Neuronal stem cell (in vitro differentiated cells): ENCODE data around the gene PRRC2B.
A peak's percentile ranks its signal among the peaks of the same experiment; 100 is the strongest.

Experiments used
- DNase-seq: peaks from one replicate; pipeline ENCODE4 v3.0.0-alpha.2; 2013; ENCODE audit warnings: low spot score
- H2AFZ ChIP-seq: one replicate; pipeline ENCODE4 v1.6.1; 2013; ENCODE audit warnings: mild to moderate bottlenecking, low read length, inconsistent platforms
- H2AK5ac ChIP-seq: 2 replicates; pipeline ENCODE4 v1.6.1; 2013; ENCODE audit warnings: low read depth, mild to moderate bottlenecking, inconsistent platforms, low read length, moderate library complexity, mixed read lengths
- H2BK120ac ChIP-seq: 2 replicates; pipeline ENCODE4 v1.6.1; 2013; ENCODE audit warnings: low read depth, mild to moderate bottlenecking, inconsistent platforms, low read length, moderate library complexity, mixed read lengths
- H2BK12ac ChIP-seq: one replicate; pipeline ENCODE4 v1.6.1; 2013; ENCODE audit warnings: low read length, inconsistent platforms
- H2BK15ac ChIP-seq: 2 replicates; pipeline ENCODE4 v1.6.1; 2013; ENCODE audit warnings: mild to moderate bottlenecking, low read length, inconsistent platforms, mixed read lengths
- H2BK5ac ChIP-seq: one replicate; pipeline ENCODE4 v1.6.1; 2013; ENCODE audit warnings: inconsistent platforms, mild to moderate bottlenecking, low read length, moderate library complexity
- H3K14ac ChIP-seq: one replicate; pipeline ENCODE4 v1.6.1; 2013; ENCODE audit warnings: low read length, inconsistent platforms
- H3K18ac ChIP-seq: 2 replicates; pipeline ENCODE4 v1.6.1; 2013; ENCODE audit warnings: low read length, inconsistent platforms
- H3K23ac ChIP-seq: 2 replicates; pipeline ENCODE4 v1.6.1; 2013; ENCODE audit warnings: low read depth, mild to moderate bottlenecking, mixed read lengths, low read length, inconsistent platforms; ENCODE audit not compliant: poor library complexity
- H3K27ac ChIP-seq: replicated peaks from 3 replicates; pipeline ENCODE4 v1.5.1; 2013; ENCODE audit warnings: low read length, inconsistent platforms
- H3K27me3 ChIP-seq, 3 experiments: 2 replicates each; pipeline ENCODE4 v1.6.1; 2013; ENCODE audit warnings: low read length in 3 of 3, mild to moderate bottlenecking in 2 of 3, inconsistent platforms in 1 of 3, low read depth in 1 of 3, mixed read lengths in 1 of 3, moderate library complexity in 1 of 3; ENCODE audit not compliant: control insufficient read depth in 3 of 3, insufficient read depth in 3 of 3
- H3K36me3 ChIP-seq, 2 donors: replicated peaks in 1 of 2; 2 replicates each; pipeline ENCODE4 v1.6.1; 2013; ENCODE audit warnings: low read length in 2 of 2; ENCODE audit not compliant: control insufficient read depth in 2 of 2, insufficient read depth in 2 of 2
- H3K4ac ChIP-seq: 2 replicates; pipeline ENCODE4 v1.6.1; 2013; ENCODE audit warnings: inconsistent platforms, mild to moderate bottlenecking, low read length, moderate library complexity
- H3K4me1 ChIP-seq, 2 donors: 1 replicate in 1 of 2; 2 replicates in 1 of 2; pipeline ENCODE4 v1.6.1; 2013; ENCODE audit warnings: low read length in 2 of 2, low read depth in 1 of 2; ENCODE audit not compliant: control insufficient read depth in 2 of 2, insufficient read depth in 1 of 2
- H3K4me2 ChIP-seq: one replicate; pipeline ENCODE4 v1.6.1; 2013; ENCODE audit warnings: mild to moderate bottlenecking, low read length, inconsistent platforms; ENCODE audit not compliant: insufficient read depth, poor library complexity, severe bottlenecking
- H3K4me3 ChIP-seq, 2 donors: 2 replicates each; pipeline ENCODE4 v1.5.1; 2013; ENCODE audit warnings: low read length in 2 of 2, mild to moderate bottlenecking in 2 of 2, inconsistent platforms in 1 of 2, moderate library complexity in 1 of 2
- H3K79me1 ChIP-seq: one replicate; pipeline ENCODE4 v1.6.1; 2013; ENCODE audit warnings: low read depth, mild to moderate bottlenecking, inconsistent platforms, low read length, moderate library complexity
- H3K9ac ChIP-seq: one replicate; pipeline ENCODE4 v1.6.1; 2013; ENCODE audit warnings: mild to moderate bottlenecking, low read depth, low read length, inconsistent platforms; ENCODE audit not compliant: poor library complexity
- H3K9me3 ChIP-seq, 2 donors: replicated peaks in 1 of 2; 2 replicates each; pipeline versions ENCODE3 to v1.6.1; 2013; ENCODE audit warnings: low read length in 2 of 2, mild to moderate bottlenecking in 2 of 2, inconsistent platforms in 1 of 2, low read depth in 1 of 2, mixed read lengths in 1 of 2, moderate library complexity in 1 of 2; ENCODE audit not compliant: control insufficient read depth in 2 of 2, insufficient read depth in 1 of 2
- H4K8ac ChIP-seq: one replicate; pipeline ENCODE4 v1.6.1; 2013; ENCODE audit warnings: low read depth, mild to moderate bottlenecking, inconsistent platforms, low read length, moderate library complexity
- H4K91ac ChIP-seq: one replicate; pipeline ENCODE4 v1.6.1; 2013; ENCODE audit warnings: low read length, low read depth, mild to moderate bottlenecking, inconsistent platforms; ENCODE audit not compliant: poor library complexity
- WGBS, 2 donors: extraction: QIAGEN DNeasy Blood & Tissue Kit; methylation state at CpG; one replicate each; pipeline ENCODE4 v1.1.7; 2013; ENCODE audit warnings: missing lambda C conversion rate in 2 of 2, mixed read lengths in 1 of 2; ENCODE audit not compliant: insufficient read length in 2 of 2, insufficient replicate concordance in 1 of 2; ENCODE audit errors: extremely low coverage in 2 of 2; 5-methylcytosine and 5-hydroxymethylcytosine counted together

The PRRC2B gene

GRCh38 chr9:131495785-131496184 is 101.9 kb downstream of the PRRC2B start:
- Histone ChIP-seq H2AFZ (no peak overlapping the region), H3K79me1 (peaks cover 2% of the 10 kb centered on the region), H2AK5ac (no peak overlapping the region), H3K4me3 (no peak overlapping the region), H4K91ac (no peak overlapping the region), H3K9me3 (no peaks in the 10 kb centered on the region), H3K27me3 (no peaks in the 10 kb centered on the region), H2BK120ac (no peak overlapping the region), H3K4me2 (no peak overlapping the region), H3K14ac (no peak overlapping the region), H3K36me3 (peaks cover 77 to 100% of the 10 kb centered on the region in 2 donors), H3K18ac (no peak overlapping the region), H2BK15ac (no peak overlapping the region), H3K4me1 (no peaks in the 10 kb centered on the region), H3K4ac (no peak overlapping the region), H3K23ac (no peak overlapping the region), H2BK5ac (no peak overlapping the region), H3K27ac (no peak overlapping the region), H2BK12ac (no peak overlapping the region), H4K8ac (no peak overlapping the region), H3K9ac (no peak overlapping the region)
- no CpG with 5 or more reads among the region's 22 CpGs for WGBS, 2 donors
- DNase-seq = no peak

- Histone ChIP-seq H3K23ac (no peak overlapping the region), H2AFZ (no peak overlapping the region), H2AK5ac (no peak overlapping the region), H3K4me3 (no peak overlapping the region), H3K36me3 (peaks cover 66 to 97% of the 10 kb centered on the region in 2 donors), H3K9ac (no peak overlapping the region), H4K8ac (no peak overlapping the region), H3K4ac (no peak overlapping the region), H3K27ac (no peak overlapping the region), H3K79me1 (peaks cover 2% of the 10 kb centered on the region), H2BK12ac (no peak overlapping the region), H2BK15ac (no peak overlapping the region), H3K18ac (no peak overlapping the region), H4K91ac (no peak overlapping the region), H3K4me2 (no peak overlapping the region), H3K27me3 (no peaks in the 10 kb centered on the region), H3K4me1 (no peaks in the 10 kb centered on the region), H2BK5ac (no peak overlapping the region), H3K14ac (no peak overlapping the region), H2BK120ac (no peak overlapping the region), H3K9me3 (no peaks in the 10 kb centered on the region)
- no CpG with 5 or more reads among the region's 10 CpGs for WGBS, 2 donors
- no peak for DNase-seq
Observed at GRCh38 chr9:131496844-131497405, 103.0 kb downstream of the PRRC2B start.

GRCh38 chr9:131499254-131499767 is 105.4 kb downstream of the PRRC2B start:
- H3K18ac ChIP-seq = no peak overlapping the region
- no peak overlapping the region for H2AFZ ChIP-seq
- H3K9ac ChIP-seq = no peak overlapping the region
- no peak overlapping the region for H2BK15ac ChIP-seq
- no peak overlapping the region for H2BK5ac ChIP-seq
- peaks cover 43 to 73% of the 10 kb centered on the region in 2 donors for H3K36me3 ChIP-seq
- no peak overlapping the region for H3K14ac ChIP-seq
- no peak overlapping the region for H4K91ac ChIP-seq
- no peak overlapping the region for H3K4ac ChIP-seq
- no peaks in the 10 kb centered on the region for H3K9me3 ChIP-seq
- DNase-seq = no peak
- peaks cover 0 to 3% (median 0%) of the 10 kb centered on the region in 3 experiments for H3K27me3 ChIP-seq
- no peak overlapping the region for H2AK5ac ChIP-seq
- peak overlapping the region in 1 of 2 donors; percentile 17 for H3K4me3 ChIP-seq
- no peak overlapping the region for H3K27ac ChIP-seq
- H3K4me2 ChIP-seq = no peak overlapping the region
- H3K4me1 ChIP-seq = peaks cover 0 to 8% of the 10 kb centered on the region in 2 donors
- no peaks in the 10 kb centered on the region for H3K79me1 ChIP-seq
- WGBS, 2 donors = no CpG with 5 or more reads among the region's 7 CpGs
- no peak overlapping the region for H2BK12ac ChIP-seq
- no peak overlapping the region for H4K8ac ChIP-seq
- H2BK120ac ChIP-seq = no peak overlapping the region
- peak overlapping the region; percentile 38 for H3K23ac ChIP-seq

GRCh38 chr9:131500377-131500776 is 106.5 kb downstream of the PRRC2B start:
- Histone ChIP-seq H2AFZ (no peak overlapping the region), H3K23ac (peak overlapping the region; percentile 1), H3K27me3 (peaks cover 0 to 3% (median 0%) of the 10 kb centered on the region in 3 experiments), H3K27ac (no peak overlapping the region), H2BK120ac (no peak overlapping the region), H3K4me3 (no peak overlapping the region), H3K36me3 (peaks cover 40 to 62% of the 10 kb centered on the region in 2 donors), H3K4me2 (no peak overlapping the region), H4K91ac (no peak overlapping the region), H2BK5ac (no peak overlapping the region), H2BK12ac (no peak overlapping the region), H4K8ac (no peak overlapping the region), H2BK15ac (no peak overlapping the region), H3K79me1 (no peaks in the 10 kb centered on the region), H3K4ac (no peak overlapping the region), H3K4me1 (peaks cover 0 to 8% of the 10 kb centered on the region in 2 donors), H3K9me3 (no peaks in the 10 kb centered on the region), H2AK5ac (no peak overlapping the region), H3K14ac (no peak overlapping the region), H3K9ac (no peak overlapping the region), H3K18ac (no peak overlapping the region)
- DNase-seq = no peak
- WGBS, 2 donors = no CpG with 5 or more reads among the region's 12 CpGs
